ENCODE results near the gene CD81.

Gene CD81

GRCh38 chr11:2406451-2406850, 29.3 kb downstream of the CD81 start:
- no peak for TF ChIP-seq MAX (IDR thresholded peaks at IDR 0.05; ENCODE audit: low read depth, low read length)
- TF ChIP-seq POLR2A (IDR thresholded peaks at IDR 0.05; ENCODE audit: extremely low read depth, insufficient read length), result no peak
- no peak for TF ChIP-seq CTCF (IDR thresholded peaks at IDR 0.05; ENCODE audit: low read depth, low read length)
- TF ChIP-seq MYC (IDR thresholded peaks at IDR 0.05; ENCODE audit: low read depth, low read length), result no peak
- no peak overlapping the region for H3K4me3 ChIP-seq (ENCODE audit: low read depth, low read length)
- DNase-seq (ENCODE audit: low read depth), result no peak

DNA sequence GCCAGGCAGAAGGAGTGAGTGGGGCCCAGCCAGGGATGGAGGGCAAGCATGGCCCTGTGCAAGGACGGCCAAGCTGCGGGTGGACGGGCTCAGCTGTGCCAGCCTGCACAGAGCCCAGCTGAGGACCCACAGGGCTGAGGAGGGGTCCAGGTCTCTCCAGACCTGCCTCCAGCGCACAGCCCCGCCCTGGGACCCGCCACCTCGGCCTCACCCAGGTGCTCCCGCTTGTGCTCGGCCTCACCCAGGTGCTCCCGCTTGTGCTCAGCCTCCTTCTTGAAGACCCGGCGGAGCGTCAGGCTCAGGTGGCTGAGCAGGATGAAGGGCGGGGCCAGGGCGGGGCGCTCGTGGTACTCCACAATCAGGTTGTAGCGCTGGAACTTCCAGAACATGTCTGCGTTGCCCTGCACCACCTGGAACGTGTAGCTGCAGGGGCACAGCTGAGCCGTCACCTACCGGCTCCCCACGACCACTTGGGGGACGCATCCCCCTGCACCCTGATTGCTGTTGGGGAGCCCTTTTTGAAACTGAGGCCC, 29.8 kb downstream of the CD81 start:
- no peak for DNase-seq (ENCODE audit: low read depth)
- TF ChIP-seq POLR2A (IDR thresholded peaks at IDR 0.05; ENCODE audit: extremely low read depth, insufficient read length) (no peak), MYC (IDR thresholded peaks at IDR 0.05; ENCODE audit: low read depth, low read length) (no peak), CTCF (IDR thresholded peaks at IDR 0.05; ENCODE audit: low read depth, low read length) (no peak), MAX (IDR thresholded peaks at IDR 0.05; ENCODE audit: low read depth, low read length) (no peak)
- no peak overlapping the region for H3K4me3 ChIP-seq (ENCODE audit: low read depth, low read length)

- no peak overlapping the region for H3K4me3 ChIP-seq (ENCODE audit: low read depth, low read length)
- DNase-seq (ENCODE audit: low read depth), result no peak
- TF ChIP-seq POLR2A (IDR thresholded peaks at IDR 0.05; ENCODE audit: extremely low read depth, insufficient read length) (no peak), MYC (IDR thresholded peaks at IDR 0.05; ENCODE audit: low read depth, low read length) (no peak), MAX (IDR thresholded peaks at IDR 0.05; ENCODE audit: low read depth, low read length) (no peak), CTCF (IDR thresholded peaks at IDR 0.05; ENCODE audit: low read depth, low read length) (no peak)
Measured at GRCh38 chr11:2408671-2409070, 31.6 kb downstream of the CD81 start.

- no peak overlapping the region for H3K4me3 ChIP-seq (ENCODE audit: low read depth, low read length)
- no peak for TF ChIP-seq MAX (IDR thresholded peaks at IDR 0.05; ENCODE audit: low read depth, low read length)
- TF ChIP-seq CTCF (IDR thresholded peaks at IDR 0.05; ENCODE audit: low read depth, low read length), result no peak
- no peak for TF ChIP-seq POLR2A (IDR thresholded peaks at IDR 0.05; ENCODE audit: extremely low read depth, insufficient read length)
- TF ChIP-seq MYC (IDR thresholded peaks at IDR 0.05; ENCODE audit: low read depth, low read length), result no peak
- DNase-seq (ENCODE audit: low read depth), result no peak
Measured at GRCh38 chr11:2409126-2409525, 32.0 kb downstream of the CD81 start.

DNA sequence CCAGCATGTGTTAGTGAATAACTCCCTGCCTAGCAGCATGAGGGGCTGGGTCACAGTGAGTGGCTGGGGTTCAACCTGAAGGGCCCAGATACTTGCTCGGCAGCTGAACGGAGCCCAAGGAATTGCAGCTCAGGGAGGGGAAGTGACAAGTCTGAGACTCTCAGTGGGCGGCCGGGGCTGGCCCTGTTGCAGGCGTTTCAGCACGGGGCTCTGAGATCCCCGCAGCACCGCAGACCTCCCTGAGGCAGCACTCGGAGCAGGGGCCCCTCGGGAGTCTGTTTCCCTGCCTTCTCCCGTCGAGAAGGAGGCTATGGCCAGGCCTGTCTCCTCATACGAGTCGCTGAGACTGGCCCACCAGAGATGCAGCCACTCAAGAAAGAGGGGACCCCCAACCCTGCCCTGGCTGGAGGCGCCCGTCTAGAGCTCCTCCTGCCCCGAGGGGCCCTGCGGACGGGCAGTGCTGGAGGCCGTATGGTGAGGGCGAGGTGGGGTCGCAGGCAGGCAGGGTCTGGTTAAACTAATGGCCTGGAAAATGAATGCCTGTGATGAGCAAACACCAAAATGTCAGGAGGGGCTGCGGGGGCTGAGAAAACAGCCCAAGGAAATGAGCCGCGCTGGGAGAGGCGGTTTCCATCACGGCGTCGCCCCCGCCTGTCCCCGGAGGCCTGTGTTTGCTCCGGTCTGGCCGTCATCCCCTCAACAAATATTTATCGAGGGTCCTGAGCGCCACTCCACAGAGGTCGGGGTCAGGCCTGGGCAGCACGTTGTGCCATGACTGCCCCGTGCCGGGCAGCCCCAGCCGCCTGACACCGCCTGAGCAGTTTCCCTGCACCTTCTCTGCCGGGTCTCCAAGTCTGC, 32.7 kb downstream of the CD81 start:
- no peak for DNase-seq (ENCODE audit: low read depth)
- H3K4me3 ChIP-seq (ENCODE audit: low read depth, low read length), result no peak overlapping the region
- TF ChIP-seq MAX (IDR thresholded peaks at IDR 0.05; ENCODE audit: low read depth, low read length), result no peak
- TF ChIP-seq MYC (IDR thresholded peaks at IDR 0.05; ENCODE audit: low read depth, low read length), result no peak
- TF ChIP-seq POLR2A (IDR thresholded peaks at IDR 0.05; ENCODE audit: extremely low read depth, insufficient read length), result no peak
- no peak for TF ChIP-seq CTCF (IDR thresholded peaks at IDR 0.05; ENCODE audit: low read depth, low read length)
